Stimulated activated CD8-positive, alpha-beta memory T cell treated with anti-CD3 and anti-CD28 coated beads, Interleukin-12 subunit alpha, Interleukin-12 subunit beta, amount 100 ng/mL, for 4 hours (primary cell): Measurements from ENCODE around the gene LRSAM1.
A peak's percentile ranks its signal among the peaks of the same experiment; 100 is the strongest.

Experiments used
- DNase-seq: peaks from one replicate; pipeline ENCODE4 v3.0.0-alpha.2; 2020; ENCODE audit warnings: low read depth

The LRSAM1 gene

DNA sequence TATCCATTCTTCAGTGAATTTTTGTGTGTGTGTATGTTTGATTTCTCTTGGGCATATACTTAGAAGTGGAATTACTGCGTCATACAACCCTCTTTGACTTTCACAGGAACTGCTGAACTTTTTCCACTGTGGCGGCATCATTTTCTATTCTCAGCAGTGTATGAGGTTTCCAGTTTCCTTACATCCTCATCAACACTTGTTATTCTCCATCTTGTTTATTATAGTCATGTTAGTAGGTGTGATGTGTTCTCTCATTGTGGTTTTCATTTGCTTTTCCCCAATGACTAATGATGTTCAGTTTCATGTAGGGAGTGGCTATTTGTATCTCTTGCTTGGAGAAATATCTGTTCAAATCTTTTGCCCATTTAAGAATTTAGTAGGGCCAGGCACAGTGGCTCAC is 24.6 kb upstream of the LRSAM1 start:
- DNase-seq: no peak

DNA sequence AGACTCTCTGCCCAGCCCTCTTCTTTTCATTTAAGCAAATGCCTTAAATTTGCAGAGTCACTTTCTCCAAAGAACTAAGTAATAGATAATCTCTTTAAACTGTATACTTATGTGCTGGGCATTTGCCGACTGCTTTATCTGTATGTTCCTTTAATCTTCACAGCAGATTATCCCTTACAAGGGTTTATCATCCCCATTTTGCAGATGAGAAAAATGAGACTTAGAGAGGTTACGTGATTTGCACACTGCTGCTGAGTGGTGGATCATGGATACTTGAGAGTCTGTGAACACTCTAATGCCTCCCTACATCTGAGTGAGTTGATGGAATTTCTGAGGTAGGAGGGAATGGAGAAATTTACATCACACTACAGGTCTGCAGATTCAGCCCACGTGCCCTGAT is 23.0 kb upstream of the LRSAM1 start:
- no peak for DNase-seq

DNA sequence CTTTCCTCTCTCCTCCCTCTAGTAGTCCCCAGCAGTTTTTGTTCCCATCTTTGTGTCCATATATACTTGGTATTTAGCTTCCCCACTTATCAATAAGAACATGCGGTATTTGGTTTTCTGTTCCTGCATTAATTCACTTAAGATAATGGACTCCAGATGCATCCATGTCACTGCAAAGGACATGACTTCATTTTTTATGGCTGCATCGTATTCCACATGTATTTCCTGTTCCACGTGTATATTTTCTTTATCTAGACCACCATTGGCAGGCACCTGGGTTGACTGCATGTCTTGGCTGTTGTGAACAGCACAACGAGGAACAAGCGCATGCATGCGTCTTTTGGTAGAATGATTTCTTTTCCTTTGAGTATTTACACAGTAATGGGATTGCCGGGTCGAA is 20.9 kb upstream of the LRSAM1 start:
- no peak for DNase-seq

DNA sequence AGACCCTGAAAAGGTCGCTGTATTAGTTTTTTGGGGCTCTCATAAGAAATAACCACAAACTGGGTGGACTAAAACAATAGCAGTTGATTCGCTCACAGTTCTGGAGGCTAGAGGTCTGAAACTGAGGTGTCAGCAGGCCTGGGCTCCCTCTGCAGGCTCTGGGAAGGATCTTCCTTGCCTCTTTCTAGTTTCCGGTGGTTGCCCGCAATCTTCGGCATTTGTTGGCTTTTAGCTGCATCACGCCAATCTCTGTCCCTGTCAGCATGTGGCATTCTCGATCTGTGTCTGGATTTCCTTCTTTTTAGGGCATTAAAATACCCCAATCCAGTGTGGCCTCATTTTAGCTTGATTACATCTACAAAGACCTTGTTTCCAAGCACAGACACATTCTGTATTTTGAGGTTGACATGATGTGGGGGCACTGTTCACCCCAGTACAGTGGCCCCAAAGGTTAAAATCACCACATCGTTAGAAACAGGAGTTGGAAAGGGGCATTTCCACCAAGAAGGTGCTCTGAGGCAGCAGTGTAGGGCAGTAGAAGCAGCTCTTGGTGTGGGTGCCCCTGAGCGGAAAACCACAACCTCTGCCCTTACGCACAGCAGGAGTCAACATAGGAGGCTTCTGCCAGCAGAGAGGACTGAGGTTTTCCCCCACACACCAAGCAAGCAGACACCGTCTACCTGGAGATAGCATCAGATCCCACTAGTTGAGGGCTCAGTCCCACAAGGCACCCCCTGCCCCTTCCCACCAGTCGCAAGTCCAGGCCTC is 13.6 kb upstream of the LRSAM1 start:
- DNase-seq: no peak

DNA sequence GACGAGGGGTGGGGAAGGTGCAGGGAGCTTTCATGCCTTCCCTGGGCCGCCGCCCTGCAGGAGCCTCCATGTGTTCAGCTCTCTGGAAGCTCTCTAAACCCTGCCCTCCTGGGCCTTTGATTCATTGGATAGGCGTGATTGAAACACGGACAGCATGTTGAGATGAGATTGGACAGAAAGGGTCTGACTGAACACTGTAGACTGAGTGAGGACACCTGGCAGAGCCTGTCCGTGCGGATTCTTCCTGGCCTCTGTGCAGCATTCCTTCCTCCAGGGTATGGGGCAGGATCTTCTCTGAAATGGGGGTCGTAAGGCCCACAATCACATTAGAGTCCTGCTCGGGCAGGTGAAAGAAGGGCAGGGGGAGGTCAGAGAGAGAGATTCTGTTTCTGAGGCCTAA is 12.9 kb upstream of the LRSAM1 start:
- DNase-seq: no peak

DNA sequence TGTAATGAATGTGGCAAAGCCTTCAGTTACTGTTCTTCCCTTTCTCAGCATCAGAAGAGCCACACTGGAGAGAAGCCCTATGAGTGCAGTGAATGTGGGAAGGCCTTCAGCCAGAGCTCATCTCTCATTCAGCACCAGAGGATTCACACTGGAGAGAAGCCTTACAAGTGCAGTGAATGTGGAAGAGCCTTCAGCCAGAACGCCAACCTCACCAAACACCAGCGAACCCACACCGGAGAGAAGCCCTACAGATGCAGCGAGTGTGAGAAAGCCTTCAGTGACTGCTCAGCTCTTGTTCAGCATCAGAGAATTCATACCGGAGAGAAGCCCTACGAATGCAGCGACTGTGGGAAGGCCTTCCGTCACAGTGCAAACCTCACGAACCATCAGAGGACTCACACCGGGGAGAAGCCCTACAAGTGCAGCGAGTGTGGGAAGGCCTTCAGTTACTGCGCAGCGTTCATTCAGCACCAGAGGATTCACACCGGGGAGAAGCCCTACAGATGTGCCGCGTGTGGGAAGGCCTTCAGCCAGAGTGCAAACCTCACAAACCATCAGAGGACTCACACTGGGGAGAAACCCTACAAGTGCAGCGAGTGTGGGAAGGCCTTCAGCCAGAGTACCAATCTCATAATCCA is 6.9 kb upstream of the LRSAM1 start:
- no peak for DNase-seq

DNA sequence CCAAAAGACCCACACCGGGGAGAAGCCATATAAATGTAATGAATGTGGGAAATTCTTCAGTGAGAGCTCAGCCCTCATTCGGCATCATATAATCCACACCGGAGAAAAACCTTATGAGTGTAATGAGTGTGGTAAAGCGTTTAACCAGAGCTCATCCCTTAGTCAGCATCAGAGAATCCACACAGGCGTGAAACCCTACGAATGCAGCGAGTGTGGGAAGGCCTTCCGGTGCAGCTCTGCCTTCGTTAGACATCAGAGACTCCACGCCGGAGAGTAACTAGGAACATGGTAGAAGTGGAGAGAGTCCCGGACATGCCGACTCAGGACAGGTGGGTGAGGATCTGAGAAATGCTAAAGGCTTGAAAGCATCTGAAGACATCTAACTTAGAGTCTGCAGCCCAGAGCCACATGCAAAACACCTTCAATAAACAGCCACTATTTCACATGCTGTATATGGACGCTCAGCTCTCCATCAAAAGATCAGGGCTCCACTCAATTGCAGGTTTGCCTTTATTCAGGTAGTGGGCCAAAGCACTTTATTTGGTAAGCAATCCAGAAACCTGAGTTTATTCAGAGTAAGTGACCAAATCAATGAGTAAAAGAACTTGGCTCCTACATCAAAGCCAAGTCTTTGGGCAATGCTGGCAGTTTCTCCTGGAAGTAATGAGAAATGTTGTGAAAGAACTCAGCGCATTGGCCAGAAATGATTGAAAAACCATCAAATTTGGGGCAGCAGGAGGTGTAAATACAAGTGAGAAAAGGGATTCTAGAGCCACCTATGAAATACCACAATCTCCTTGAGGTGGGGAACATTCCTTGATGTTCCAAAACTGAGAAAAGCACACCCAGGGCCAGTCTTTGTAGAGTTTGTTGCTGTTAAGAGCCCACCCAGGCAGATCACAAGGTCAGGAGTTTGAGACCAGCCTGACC is 6.1 kb upstream of the LRSAM1 start:
- DNase-seq: no peak

DNA sequence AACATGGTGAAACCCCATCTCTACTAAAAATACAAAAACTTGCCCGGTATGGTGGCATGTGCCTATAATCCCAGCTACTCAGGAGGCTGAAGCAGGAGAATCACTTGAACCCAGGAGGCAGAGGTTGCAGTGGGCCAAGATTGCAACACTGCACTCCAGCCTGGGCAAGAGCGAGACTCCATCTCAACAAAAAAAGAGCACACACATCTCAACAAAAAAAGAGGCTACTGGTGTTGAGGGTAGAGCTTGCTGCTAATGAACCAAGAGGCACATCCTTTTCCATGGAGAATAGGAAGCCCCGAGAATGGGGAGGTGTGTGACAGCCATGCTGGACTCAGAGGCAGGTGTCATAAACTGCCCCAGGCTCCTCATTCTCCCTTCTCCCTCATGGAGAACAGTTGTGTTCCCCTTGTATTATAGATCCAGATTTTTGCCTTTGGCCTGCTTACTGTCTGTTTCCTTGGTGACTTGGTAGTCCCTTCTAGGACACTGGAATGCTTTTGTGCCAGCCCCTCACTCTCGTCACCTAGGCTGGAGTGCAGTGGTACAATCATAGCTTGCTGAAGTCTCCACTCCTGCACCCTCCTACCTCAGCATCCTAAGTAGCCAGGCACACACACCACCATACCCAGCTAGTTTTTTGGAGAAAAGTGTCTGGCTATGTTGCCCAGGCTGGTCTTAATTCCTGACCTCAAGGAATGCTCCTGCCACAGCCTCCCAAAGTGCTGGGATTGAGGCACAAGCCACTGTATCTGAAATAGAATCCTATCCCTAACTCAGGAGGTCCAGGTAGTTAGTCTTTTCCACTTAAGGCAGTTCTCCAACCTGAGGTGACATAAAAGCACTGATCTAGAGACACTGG is 5.2 kb upstream of the LRSAM1 start:
- DNase-seq: no peak

DNA sequence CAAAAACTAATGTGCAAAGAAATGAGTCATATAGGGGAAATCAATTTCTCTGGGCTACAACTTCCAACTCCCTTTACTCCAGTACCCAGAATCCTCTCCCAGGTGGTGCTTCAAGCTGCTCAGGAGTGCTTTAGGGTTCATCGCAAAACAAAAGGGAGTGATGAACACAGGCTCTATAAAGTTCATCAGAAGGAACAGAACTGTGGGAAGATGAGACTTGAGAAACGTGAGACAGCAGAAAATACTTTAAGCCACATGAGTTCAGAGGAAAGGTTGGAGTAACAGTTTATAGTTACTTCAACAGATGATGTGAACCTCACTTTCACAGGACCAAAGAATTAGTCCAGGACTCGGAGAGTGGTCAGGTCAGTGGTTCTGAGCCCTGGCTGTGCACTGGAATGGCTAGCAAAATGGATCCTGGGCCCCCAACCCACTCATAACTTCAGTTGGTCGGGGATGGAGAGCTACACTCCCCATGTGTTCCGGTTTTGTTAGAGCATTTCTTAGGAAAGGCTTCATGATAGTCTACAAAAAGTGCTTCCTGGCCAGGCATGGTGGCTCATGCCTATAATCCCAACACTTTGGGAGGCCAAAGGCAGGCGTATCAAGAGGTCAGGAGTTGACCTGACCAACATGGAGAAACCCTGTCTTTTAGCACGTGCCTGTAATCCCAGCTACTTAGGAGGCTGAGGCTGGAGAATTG is 4.4 kb upstream of the LRSAM1 start:
- DNase-seq: no peak

DNA sequence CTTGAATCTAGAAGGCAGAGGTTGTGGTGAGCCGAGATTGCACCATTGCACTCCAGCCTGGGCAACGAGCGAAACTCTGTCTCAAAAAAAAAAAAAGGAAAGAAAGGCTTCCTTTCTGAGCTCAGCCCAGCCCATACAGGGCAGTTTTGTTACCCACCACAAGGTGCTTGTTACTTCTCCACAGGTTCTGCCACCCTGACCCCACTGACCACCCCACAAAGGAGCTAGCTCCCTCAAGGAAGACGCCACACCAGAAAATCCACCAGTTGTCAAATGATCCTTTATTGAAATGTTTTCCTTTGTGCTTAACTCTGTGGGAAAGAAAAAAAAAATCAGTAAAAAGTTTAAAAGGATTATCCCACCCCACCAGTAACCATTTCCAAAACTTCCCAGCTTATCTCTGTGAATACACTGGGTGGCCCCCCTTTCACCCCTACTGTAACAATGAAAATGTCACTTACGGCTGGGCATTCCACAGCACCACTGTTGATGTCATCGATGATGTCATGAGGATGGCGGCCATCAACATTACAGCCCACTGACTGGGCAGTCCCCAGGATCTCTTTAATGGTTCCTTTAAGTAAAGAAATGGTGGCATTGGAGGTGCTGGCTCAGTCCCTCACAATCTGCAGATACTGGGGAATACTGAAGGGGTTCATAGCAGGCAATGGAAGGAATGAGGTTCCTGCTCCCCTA is 3.7 kb upstream of the LRSAM1 start:
- no peak for DNase-seq

DNA sequence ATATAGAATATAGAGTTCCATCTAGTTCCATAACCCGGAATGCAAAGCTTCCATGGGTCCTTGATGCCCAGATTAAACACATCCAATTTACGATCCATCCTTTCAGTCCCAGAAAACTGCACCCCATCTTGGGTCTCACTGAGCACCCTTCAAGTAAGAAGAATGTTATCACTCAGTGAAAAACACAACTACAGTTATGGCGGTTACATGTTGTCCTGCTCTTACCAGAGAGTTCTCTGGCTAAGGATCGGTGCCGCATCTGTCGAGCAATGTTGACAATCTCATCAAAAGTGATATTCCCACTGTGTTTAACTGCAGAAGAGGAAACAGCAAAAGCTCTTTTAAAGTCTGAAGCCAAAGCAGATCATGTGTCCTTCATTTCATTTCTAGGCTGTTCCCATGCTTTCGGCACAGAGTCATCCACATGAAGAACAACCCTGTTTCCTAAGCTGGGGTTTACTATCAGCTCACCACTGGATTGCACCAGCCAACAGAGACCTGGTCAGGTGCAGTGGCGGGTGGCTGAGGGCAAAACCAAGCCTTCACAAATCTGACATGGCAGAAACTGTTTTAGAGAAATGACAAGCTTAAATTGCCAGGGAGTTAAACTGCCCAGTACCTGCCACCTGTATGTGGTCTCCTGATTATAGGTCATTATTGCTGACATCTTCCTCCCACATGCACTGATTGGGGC is 3.1 kb upstream of the LRSAM1 start:
- no peak for DNase-seq

DNA sequence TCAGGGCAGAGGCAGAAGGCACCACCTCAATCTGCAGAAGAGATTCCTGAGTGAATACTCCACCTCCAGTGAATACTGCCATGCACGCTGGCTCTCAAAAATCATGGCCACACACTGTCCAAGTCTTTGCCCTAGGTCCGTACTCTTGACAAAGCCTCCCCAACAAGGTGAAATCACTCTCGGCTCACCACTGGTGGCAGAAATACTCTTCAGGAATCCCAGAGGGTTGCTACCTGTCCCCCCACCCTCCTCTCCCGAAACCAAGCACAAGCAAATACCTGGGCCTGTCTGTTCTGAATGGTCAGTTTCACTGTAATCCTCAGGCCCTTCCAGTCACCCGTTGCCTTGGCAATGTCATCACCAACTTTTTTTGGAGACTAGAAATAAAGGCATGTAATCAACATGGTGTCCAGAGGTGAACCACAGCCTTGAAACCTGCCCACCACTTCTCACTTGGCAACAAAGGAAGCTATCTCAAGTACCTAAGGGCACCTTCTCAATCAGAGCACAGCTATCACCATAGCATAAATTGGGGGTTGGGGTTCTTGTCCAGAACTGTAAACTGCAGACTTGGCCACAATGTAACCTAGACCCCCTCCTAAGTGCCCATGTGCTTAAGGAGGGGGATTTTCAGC is 1.9 kb upstream of the LRSAM1 start:
- DNase-seq: no peak

DNA sequence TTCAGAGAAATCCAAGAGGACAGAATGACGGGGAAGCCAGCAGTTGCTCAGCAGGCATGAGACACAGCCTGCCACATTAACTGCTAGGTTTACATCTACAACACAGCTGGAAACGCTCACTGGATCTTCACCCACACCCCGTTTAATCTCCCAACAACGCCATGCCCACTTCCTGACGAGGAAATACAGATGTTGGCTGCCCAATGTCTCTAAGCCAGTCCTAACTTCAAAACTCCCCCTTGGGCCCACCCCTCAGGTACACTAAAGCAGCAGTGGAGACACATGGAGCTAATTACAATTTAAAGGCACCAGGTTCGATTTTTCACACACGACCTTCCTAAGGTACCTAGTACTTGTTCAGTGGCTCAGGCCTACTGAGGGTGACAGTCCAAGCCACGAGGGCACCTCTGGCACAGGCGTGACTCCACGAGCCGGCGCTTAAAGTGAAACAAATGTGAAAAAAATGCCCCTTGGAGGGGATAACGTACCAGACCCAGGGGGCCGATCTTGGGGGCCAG is 1.0 kb upstream of the LRSAM1 start:
- DNase-seq: no peak

DNA sequence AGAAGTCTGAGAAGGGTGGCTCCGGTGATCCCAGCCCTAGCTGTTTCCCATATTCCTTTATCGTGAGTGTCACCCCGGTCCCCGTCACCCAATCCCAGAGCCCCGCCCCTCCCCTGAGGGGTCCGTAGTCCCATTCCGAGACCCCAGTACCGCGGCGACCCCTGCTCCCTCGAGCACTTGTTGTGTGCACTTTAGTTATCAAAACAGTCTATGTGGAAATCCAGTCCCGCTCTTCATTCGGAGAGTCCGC is 223 bp downstream of the LRSAM1 start:
- DNase-seq: no peak

DNA sequence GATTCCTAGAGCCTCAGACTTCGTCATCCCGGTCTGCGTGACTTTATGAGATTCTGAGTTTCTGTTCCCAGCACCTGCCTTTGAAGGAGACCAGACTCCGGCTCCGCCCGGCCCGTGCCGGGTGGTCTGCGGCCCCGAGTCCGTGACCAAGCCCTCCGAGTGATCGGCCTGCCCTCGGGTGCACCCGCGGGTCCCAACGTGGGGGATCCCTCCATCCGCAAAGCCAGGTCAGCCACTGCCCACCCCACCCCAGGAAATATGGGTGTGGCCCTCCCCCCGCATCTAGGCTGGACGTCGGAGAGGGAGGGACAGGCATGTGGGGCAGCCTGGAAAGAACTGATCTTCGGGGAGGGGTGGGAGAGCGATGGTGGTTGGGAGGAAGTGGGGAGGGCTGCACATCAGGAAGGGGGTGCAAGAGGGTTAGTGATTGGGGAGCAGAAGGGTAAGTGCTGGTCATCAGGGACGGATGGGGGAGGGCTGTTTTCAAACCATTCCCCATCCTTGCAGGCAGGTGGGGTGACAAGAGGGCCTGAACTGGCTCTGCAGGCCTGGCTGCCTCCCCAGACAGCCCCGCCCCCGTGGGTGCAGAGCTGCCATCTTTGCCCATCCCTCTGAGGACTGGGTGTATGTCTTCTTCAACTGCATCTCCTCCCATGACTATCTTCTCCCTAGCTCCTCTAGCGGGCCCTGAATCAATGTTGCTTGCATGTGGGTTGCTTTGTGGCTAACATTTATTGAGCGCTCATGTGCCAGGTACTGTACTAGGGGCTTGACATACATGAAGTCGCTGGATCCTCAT is 747 bp downstream of the LRSAM1 start:
- DNase-seq: peak; percentile 22

DNA sequence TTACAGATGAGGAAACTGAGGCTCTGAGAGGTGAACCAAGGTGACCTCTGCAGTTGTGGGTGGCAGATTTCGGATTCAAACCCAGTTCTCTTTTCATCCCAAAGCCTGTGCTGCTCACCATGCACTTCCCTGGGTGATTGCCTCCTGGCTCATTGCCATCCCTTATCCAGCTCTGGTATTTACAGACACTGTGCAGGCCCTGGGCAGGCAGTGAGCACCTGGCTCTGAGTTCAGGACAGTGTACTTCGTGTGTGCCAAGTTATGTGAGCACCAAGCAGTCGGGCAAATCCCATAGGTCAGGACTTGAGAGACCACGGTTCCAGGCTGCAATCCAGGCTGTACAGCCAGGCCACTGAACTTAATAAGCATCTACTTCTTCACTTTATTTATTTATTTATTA is 1.4 kb downstream of the LRSAM1 start:
- no peak for DNase-seq

DNA sequence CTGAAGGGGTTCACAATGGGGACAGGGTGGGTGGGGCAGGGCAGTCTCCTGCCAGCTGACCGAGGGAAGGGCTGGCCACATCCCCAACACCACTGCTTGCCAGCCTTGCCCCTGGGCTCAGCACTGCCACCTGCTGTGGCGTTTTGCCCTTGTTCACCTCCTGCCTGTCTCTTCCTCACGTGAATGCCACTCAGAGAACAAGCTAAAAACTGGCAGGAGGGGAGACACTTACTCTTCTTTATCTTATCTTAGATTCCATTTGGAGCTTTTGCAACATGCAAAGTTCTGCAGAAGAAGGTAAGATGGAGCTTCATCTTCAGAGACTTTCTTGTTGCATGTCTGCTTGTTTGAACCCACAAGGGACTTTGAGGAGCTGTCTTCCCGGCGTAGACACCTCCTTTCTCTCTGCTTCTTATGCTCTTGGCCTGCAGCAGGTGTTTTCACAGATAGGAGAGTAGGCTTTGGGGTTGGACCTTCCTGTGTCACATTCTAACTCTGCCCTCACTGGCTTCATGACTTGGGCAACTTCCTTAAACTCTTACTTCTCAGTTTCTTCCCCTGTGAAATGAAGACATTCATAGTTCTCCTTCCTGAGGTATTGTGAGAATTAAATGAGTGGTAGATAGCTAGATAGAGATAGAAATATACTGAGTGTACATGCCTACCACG is 4.1 kb downstream of the LRSAM1 start:
- DNase-seq: no peak

DNA sequence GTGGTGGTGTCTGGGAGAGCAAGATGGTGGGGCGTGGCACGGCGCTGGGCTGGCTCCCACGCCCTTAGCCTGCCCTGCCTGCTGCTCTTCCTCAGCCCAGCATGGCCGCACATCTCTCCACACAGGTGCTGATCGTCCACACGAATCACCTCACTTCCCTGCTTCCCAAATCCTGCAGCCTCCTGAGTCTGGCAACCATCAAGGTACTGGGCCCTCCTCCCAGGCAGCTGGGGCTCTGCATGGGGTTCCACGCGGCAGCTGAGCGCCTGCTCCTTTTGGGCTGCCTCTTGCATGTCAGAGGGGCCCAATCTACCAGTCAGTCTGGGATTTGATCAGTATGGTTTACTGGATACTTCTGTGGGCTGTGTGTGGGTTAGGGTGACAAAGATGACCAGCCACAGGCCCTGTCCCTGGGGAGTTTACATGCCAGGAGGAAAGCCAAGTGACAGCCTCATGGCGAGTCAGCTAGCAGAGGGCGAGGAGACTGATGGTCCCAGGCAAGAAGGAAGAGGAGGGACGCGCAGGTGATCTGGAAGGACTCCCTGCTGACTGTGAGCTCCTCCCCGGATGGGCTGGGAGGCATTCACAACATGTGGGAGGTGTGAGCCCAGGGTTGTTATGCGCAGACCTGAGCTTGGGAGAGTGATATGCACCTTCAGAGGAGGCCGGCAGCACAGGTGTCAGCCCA is 6.0 kb downstream of the LRSAM1 start:
- no peak for DNase-seq
